Tibial nerve (tissue), 4 donors: ENCODE measurements around the gene SEPHS2. TPM values are rescaled to one million over a fixed set of nuclear protein-coding genes. Genes with fewer than 3 reads are reported as not detected.

ENCODE experiments used
- DNase-seq, 2 donors: peaks; one replicate each; pipeline ENCODE4 v3.0.0-alpha.2; 2019; ENCODE audit warnings: low spot score in 2 of 2
- H3K27ac ChIP-seq, 4 donors: fragments of 200-600 bp; sonication (generic) in 3 of 4; one replicate each; pipeline ENCODE4 v1.5.1; 2017 to 2019; ENCODE audit warnings: mild to moderate bottlenecking in 1 of 4
- H3K27me3 ChIP-seq, 2 donors: fragments of 200-600 bp; sonication (generic) in 1 of 2; one replicate each; pipeline versions ENCODE4 v1.5.1 to v1.6.0; 2017 to 2019
- H3K36me3 ChIP-seq, 3 donors: fragments of 200-600 bp; sonication (generic); one replicate each; pipeline ENCODE4 v1.5.1; 2018 to 2019
- H3K4me1 ChIP-seq, 4 donors: fragments of 200-600 bp; sonication (generic) in 3 of 4; one replicate each; pipeline ENCODE4 v1.5.1; 2017 to 2019
- H3K4me3 ChIP-seq, 4 donors: fragments of 200-600 bp; sonication (generic) in 3 of 4; one replicate each; pipeline ENCODE4 v1.5.1; 2017 to 2019; ENCODE audit warnings: mild to moderate bottlenecking in 1 of 4, moderate library complexity in 1 of 4
- H3K9me3 ChIP-seq, 4 donors: fragments of 200-600 bp; sonication (generic) in 3 of 4; one replicate each; pipeline ENCODE4 v1.5.1; 2017 to 2019
- CTCF ChIP-seq, 5 experiments: fragments of 200-600 bp in 3 of 5; fragments of 450-650 bp in 2 of 5; sonication (generic) in 3 of 5; IDR thresholded peaks; one replicate each; pipeline ENCODE4 v1.5.1; 2016 to 2019; ENCODE audit warnings: antibody characterized with exemption in 5 of 5, mild to moderate bottlenecking in 3 of 5, moderate library complexity in 2 of 5
- EP300 ChIP-seq, 2 donors: sonication (generic); formaldehyde crosslinking; IDR thresholded peaks; one replicate each; pipeline ENCODE4 v1.6.1; 2017; ENCODE audit warnings: antibody characterized with exemption in 2 of 2, mild to moderate bottlenecking in 1 of 2
- POLR2A ChIP-seq, 2 donors: fragments of 450-650 bp; IDR thresholded peaks; one replicate each; pipeline ENCODE4 v1.6.1; 2017; ENCODE audit warnings: antibody characterized with exemption in 2 of 2, mild to moderate bottlenecking in 2 of 2, moderate library complexity in 2 of 2
- WGBS, 2 donors: methylation state at CpG; one replicate each; pipeline ENCODE4 v1.1.5; 2018; 5-methylcytosine and 5-hydroxymethylcytosine counted together
- total RNA-seq, 4 donors: library from RNA; depleted of rRNA; stranded (reverse); fragments of >200 nt; gene quantifications; one replicate each; pipeline ENCODE4 v1.1.0, GENCODE V29; 2016

Gene SEPHS2
- total RNA-seq, 4 donors from 2014 or later, result 26.2 to 36.5 (median 33.5) TPM

- H3K4me1 ChIP-seq, result no peaks in the 10 kb centered on the region
- 30% methylated on average over 35 of the region's 35 CpGs; no CpG with 5 or more reads in 1 of the 2 donors for WGBS, 2 donors
- no peaks in the 10 kb centered on the region for H3K9me3 ChIP-seq
- no peaks in the 10 kb centered on the region for H3K36me3 ChIP-seq
- peaks cover 0 to 35% of the 10 kb centered on the region in 2 donors for H3K27me3 ChIP-seq
- peak overlapping the region in 1 of 4 donors; percentile 53 for H3K27ac ChIP-seq
- peak overlapping the region in 2 of 4 donors; percentile 1 to 23 for H3K4me3 ChIP-seq
- TF ChIP-seq CTCF (IDR thresholded peaks at IDR 0.05) (no peak), POLR2A (IDR thresholded peaks at IDR 0.05) (no peak), EP300 (IDR thresholded peaks at IDR 0.05) (no peak)
- DNase-seq, result no peak
Measured at GRCh38 chr16:30474074-30474452, 28.4 kb upstream of the SEPHS2 start.

GRCh38 chr16:30473231-30474073 is 27.8 kb upstream of the SEPHS2 start:
- Histone ChIP-seq H3K4me1 (no peaks in the 10 kb centered on the region), H3K27ac (peak overlapping the region in 1 of 4 donors; percentile 53), H3K27me3 (peaks cover 0 to 35% of the 10 kb centered on the region in 2 donors), H3K9me3 (no peaks in the 10 kb centered on the region), H3K4me3 (peak overlapping the region in 2 of 4 donors; percentile 1 to 23), H3K36me3 (no peaks in the 10 kb centered on the region)
- no peak for TF ChIP-seq POLR2A (IDR thresholded peaks at IDR 0.05)
- TF ChIP-seq EP300 (IDR thresholded peaks at IDR 0.05), result no peak
- no peak for TF ChIP-seq CTCF (IDR thresholded peaks at IDR 0.05)
- no peak for DNase-seq
- 58 to 69% methylated on average over 16 to 18 of the region's 19 CpGs for WGBS, 2 donors

GRCh38 chr16:30472328-30472942 is 26.8 kb upstream of the SEPHS2 start, which contains the start of gene ITGAL:
Gene ITGAL (plus strand): TSS chr16:30472742. CDS start chr16:30472838, 96 bp downstream.
- peaks cover 0 to 35% of the 10 kb centered on the region in 2 donors for H3K27me3 ChIP-seq
- peak within 1 kb of the TSS in 2 of 4 donors; percentile 1 to 23 for H3K4me3 ChIP-seq
- peak within 1 kb of the TSS in 1 of 4 donors; percentile 53 for H3K27ac ChIP-seq
- peak in 1 of 2 donors; percentile 15 for DNase-seq
- H3K4me1 ChIP-seq, result no peaks in the 10 kb centered on the region
- H3K36me3 ChIP-seq, result no peaks in the 10 kb centered on the region
- 57 to 63% methylated on average over 8 of the region's 8 CpGs for WGBS, 2 donors
- no peaks in the 10 kb centered on the region for H3K9me3 ChIP-seq
- TF ChIP-seq EP300 (IDR thresholded peaks at IDR 0.05), result peak in 1 of 2 donors; percentile 66
- no peak for TF ChIP-seq CTCF (IDR thresholded peaks at IDR 0.05)

- Histone ChIP-seq H3K27ac (peak overlapping the region in 1 of 4 donors; percentile 34), H3K4me3 (no peak overlapping the region), H3K4me1 (no peaks in the 10 kb centered on the region), H3K27me3 (peaks cover 0 to 35% of the 10 kb centered on the region in 2 donors), H3K36me3 (no peaks in the 10 kb centered on the region), H3K9me3 (no peaks in the 10 kb centered on the region)
- TF ChIP-seq POLR2A (IDR thresholded peaks at IDR 0.05) (no peak), CTCF (IDR thresholded peaks at IDR 0.05) (no peak), EP300 (IDR thresholded peaks at IDR 0.05) (no peak)
- DNase-seq, result no peak
- 79 to 84% methylated on average over 8 of the region's 8 CpGs for WGBS, 2 donors
Measured at GRCh38 chr16:30470632-30470995, 24.9 kb upstream of the SEPHS2 start.

- no peaks in the 10 kb centered on the region for H3K9me3 ChIP-seq
- peaks cover 0 to 34% of the 10 kb centered on the region in 2 donors for H3K27me3 ChIP-seq
- DNase-seq, result no peak
- no peaks in the 10 kb centered on the region for H3K4me1 ChIP-seq
- 76% methylated on average over 3 of the region's 3 CpGs for WGBS, 2 donors
- H3K27ac ChIP-seq, result peak overlapping the region in 1 of 4 donors; percentile 34
- H3K36me3 ChIP-seq, result no peaks in the 10 kb centered on the region
- TF ChIP-seq EP300 (IDR thresholded peaks at IDR 0.05) (no peak), POLR2A (IDR thresholded peaks at IDR 0.05) (no peak), CTCF (IDR thresholded peaks at IDR 0.05) (no peak)
- H3K4me3 ChIP-seq, result no peak overlapping the region
Measured at GRCh38 chr16:30470170-30470512, 24.5 kb upstream of the SEPHS2 start.
